Ecto neural progenitor cell (in vitro differentiated cells): ENCODE measurements around the gene KRCC1.
"Not testable (repeated sequence)": the region's sequence is repeated elsewhere in the genome, so short reads cannot be mapped to it uniquely, and the experiment has no call there.

Source experiments
- DNase-seq: peaks from one replicate; pipeline ENCODE4 v3.0.0-alpha.2; 2018; ENCODE audit warnings: low spot score

KRCC1 gene

GRCh38 chr2:88000474-88000873, 55.1 kb downstream of the KRCC1 start:
- DNase-seq, result not testable (repeated sequence)

- no peak for DNase-seq
Observed at GRCh38 chr2:87996570-87996969, 59.0 kb downstream of the KRCC1 start.

GRCh38 chr2:87995756-87996155, 59.8 kb downstream of the KRCC1 start:
- DNase-seq, result no peak

GRCh38 chr2:87994304-87994850, 61.2 kb downstream of the KRCC1 start:
- DNase-seq, result not testable (repeated sequence)

- DNase-seq, result not testable (repeated sequence)
Observed at GRCh38 chr2:87992569-87992968, 63.0 kb downstream of the KRCC1 start.

GRCh38 chr2:87987473-87987872, 68.1 kb downstream of the KRCC1 start:
- not testable (repeated sequence) for DNase-seq

- not testable (repeated sequence) for DNase-seq
Observed at GRCh38 chr2:87985902-87986301, 69.7 kb downstream of the KRCC1 start.

- DNase-seq, result not testable (repeated sequence)
Observed at GRCh38 chr2:87981182-87981581, 74.4 kb downstream of the KRCC1 start.
